Stomach (tissue), 19 donors: ENCODE results near the gene UBALD1. TPM values are rescaled to one million over a fixed set of nuclear protein-coding genes. Genes with fewer than 3 reads are reported as not detected.

Source experiments
- DNase-seq, 2 donors: peaks; one replicate each; pipeline versions ENCODE4 v3.0.0 to v3.0.0-alpha.2; 2013 to 2019
- H3K27ac ChIP-seq, 5 donors: fragments of 200-600 bp in 4 of 5; sonication (generic) in 4 of 5; one replicate each; pipeline ENCODE4 v1.5.1; 2013 to 2019; ENCODE audit warnings: mild to moderate bottlenecking in 1 of 5, moderate library complexity in 1 of 5
- H3K27me3 ChIP-seq, 3 donors: fragments of 200-600 bp; sonication (generic); one replicate each; pipeline ENCODE4 v1.5.1; 2017 to 2019; ENCODE audit warnings: mixed run types in 1 of 3
- H3K36me3 ChIP-seq, 4 donors: fragments of 200-600 bp; sonication (generic); 1 replicate in 3 of 4; 2 replicates in 1 of 4; pipeline ENCODE4 v1.5.1; 2016 to 2019
- H3K4me1 ChIP-seq, 4 donors: fragments of 200-600 bp; sonication (generic); one replicate each; pipeline ENCODE4 v1.5.1; 2016 to 2019
- H3K4me3 ChIP-seq, 4 donors: fragments of 200-600 bp; sonication (generic) in 3 of 4; one replicate each; pipeline ENCODE4 v1.5.1; 2016 to 2019; ENCODE audit warnings: mild to moderate bottlenecking in 1 of 4
- H3K9me3 ChIP-seq, 4 donors: fragments of 200-600 bp; sonication (generic); one replicate each; pipeline ENCODE4 v1.5.1; 2016 to 2019
- CTCF ChIP-seq, 7 experiments: fragments of 450-650 bp in 4 of 7; fragments of 200-600 bp in 3 of 7; sonication (generic) in 3 of 7; IDR thresholded peaks; one replicate each; pipeline ENCODE4 v1.5.1; 2016 to 2019; ENCODE audit warnings: antibody characterized with exemption in 7 of 7, control low read depth in 2 of 7, mild to moderate bottlenecking in 1 of 7
- EP300 ChIP-seq: sonication (generic); formaldehyde crosslinking; IDR thresholded peaks from one replicate; pipeline ENCODE4 v1.6.1; 2017; ENCODE audit warnings: antibody characterized with exemption
- POLR2A ChIP-seq, 4 donors: fragments of 450-650 bp; IDR thresholded peaks; one replicate each; pipeline ENCODE4 v1.6.1; 2016; ENCODE audit warnings: antibody characterized with exemption in 4 of 4, control low read depth in 2 of 4, mild to moderate bottlenecking in 1 of 4, moderate library complexity in 1 of 4
- POLR2AphosphoS5 ChIP-seq, 3 donors: sonication (generic); formaldehyde crosslinking; IDR thresholded peaks; one replicate each; pipeline ENCODE4 v1.6.1; 2016; ENCODE audit warnings: antibody characterized with exemption in 3 of 3
- WGBS, 5 donors: extraction: QIAGEN DNeasy Blood & Tissue Kit in 3 of 5; methylation state at CpG; one replicate each; pipeline versions ENCODE4 v1.1.5 to v1.1.7; 2013 to 2018; 5-methylcytosine and 5-hydroxymethylcytosine counted together
- intact Hi-C: fragments of 100-400 bp; cut with DNase I; formaldehyde crosslinking; loops from one replicate; pipeline ENCODE4 v1.15.1; 2023; ENCODE audit warnings: low total_unique reads
- long read RNA-seq, 10 donors: transcript quantifications; one replicate each; lab custom pipeline, GENCODE V29; 2026
- polyA plus RNA-seq, 3 donors: library from polyadenylated mRNA; stranded (reverse); fragments of 200-250 nt; gene quantifications; one replicate each; pipeline ENCODE4 v1.2.3, GENCODE V29; 2013
- total RNA-seq, 5 donors: library from RNA; depleted of rRNA; stranded (reverse); fragments of >200 nt; gene quantifications; one replicate each; pipeline versions ENCODE4 v1.1.0 to v1.2.3, GENCODE V29; 2014 to 2016
- donor health status: healthy with polysubstance abuse.
- donor health status: Bipolar disorder and iron deficiency.
- donor health status: healthy.

UBALD1 gene
- total RNA-seq (10 to 100 TPM in 2 of 5 donors, 1 to 10 TPM in 2, under 1 TPM in 1; 0.58 to 77.2 (median 6.8) TPM), polyA plus RNA-seq (10 to 100 TPM; 17.2 to 41.3 (median 31.9) TPM)
- long read RNA-seq, donor 1, partial matches to known transcripts, result 0 of 8 reads
- long read RNA-seq, donor 1, other reads (novel, unspliced or antisense), result 0 of 8 reads
- long read RNA-seq, donor 2, transcript UBALD1-201 (3 exons, 1,413 nt), result major isoform, 14 of 18 reads
- long read RNA-seq, donor 2, partial matches to known transcripts, result 0 of 18 reads
- long read RNA-seq, donor 2, other reads (novel, unspliced or antisense), result 0 of 18 reads
- long read RNA-seq, donor 3, transcript UBALD1-201 (3 exons, 1,413 nt), result major isoform, 10 of 20 reads
- long read RNA-seq, donor 3, transcript UBALD1-205 (1 exons, 2,641 nt), result major isoform, 10 of 20 reads
- long read RNA-seq, donor 3, partial matches to known transcripts, result 0 of 20 reads
- long read RNA-seq, donor 3, other reads (novel, unspliced or antisense), result 0 of 20 reads
- long read RNA-seq, donor 4, partial matches to known transcripts, result 0 of 1 reads
- long read RNA-seq, donor 4, other reads (novel, unspliced or antisense), result 0 of 1 reads
- long read RNA-seq, donor 5, transcript UBALD1-201 (3 exons, 1,413 nt), result minor isoform, 10 of 22 reads
- long read RNA-seq, donor 5, transcript UBALD1-205 (1 exons, 2,641 nt), result major isoform, 11 of 22 reads
- long read RNA-seq, donor 5, partial matches to known transcripts, result 0 of 22 reads
- long read RNA-seq, donor 5, other reads (novel, unspliced or antisense), result 0 of 22 reads
- long read RNA-seq, donor 6, transcript UBALD1-201 (3 exons, 1,413 nt), result major isoform, 17 of 36 reads
- long read RNA-seq, donor 6, transcript UBALD1-205 (1 exons, 2,641 nt), result minor isoform, 14 of 36 reads
- long read RNA-seq, donor 6, partial matches to known transcripts, result 0 of 36 reads
- long read RNA-seq, donor 6, other reads (novel, unspliced or antisense), result 0 of 36 reads
- long read RNA-seq, donor 7, transcript UBALD1-201 (3 exons, 1,413 nt), result major isoform, 10 of 18 reads
- long read RNA-seq, donor 7, transcript UBALD1-205 (1 exons, 2,641 nt), result minor isoform, 5 of 18 reads
- long read RNA-seq, donor 7, partial matches to known transcripts, result 0 of 18 reads
- long read RNA-seq, donor 7, other reads (novel, unspliced or antisense), result 0 of 18 reads
- long read RNA-seq, donor 8, transcript UBALD1-205 (1 exons, 2,641 nt), result minor isoform, 5 of 14 reads
- long read RNA-seq, donor 8, transcript UBALD1-201 (3 exons, 1,413 nt), result major isoform, 9 of 14 reads
- long read RNA-seq, donor 8, partial matches to known transcripts, result 0 of 14 reads
- long read RNA-seq, donor 8, other reads (novel, unspliced or antisense), result 0 of 14 reads
- long read RNA-seq, donor 9, transcript UBALD1-205 (1 exons, 2,641 nt), result minor isoform, 7 of 16 reads
- long read RNA-seq, donor 9, transcript UBALD1-201 (3 exons, 1,413 nt), result major isoform, 8 of 16 reads
- long read RNA-seq, donor 9, partial matches to known transcripts, result 0 of 16 reads
- long read RNA-seq, donor 9, other reads (novel, unspliced or antisense), result 0 of 16 reads
- long read RNA-seq, donor 10, partial matches to known transcripts, result 0 of 5 reads
- long read RNA-seq, donor 10, other reads (novel, unspliced or antisense), result 0 of 5 reads

- 6 to 20% (median 9%) methylated on average over 13 to 100 of the region's 100 CpGs for WGBS, 5 donors
- Histone ChIP-seq H3K9me3 (no peaks in the 10 kb centered on the region), H3K4me3 (peak within 1 kb of the TSS; percentile 92 to 100 (median 96)), H3K27me3 (no peaks in the 10 kb centered on the region), H3K36me3 (peaks cover 0 to 12% (median 9%) of the 10 kb centered on the region in 4 donors), H3K27ac (peak within 1 kb of the TSS; percentile 88 to 99 (median 99)), H3K4me1 (peaks cover 56 to 82% (median 76%) of the 10 kb centered on the region in 4 donors)
- peak; percentile 94 to 97 for DNase-seq
- no peak for TF ChIP-seq EP300
- peak; percentile 97 to 99 (median 98) for TF ChIP-seq POLR2AphosphoS5 (IDR thresholded peaks at IDR 0.05)
- TF ChIP-seq POLR2A (IDR thresholded peaks at IDR 0.05), result peak in 2 of 4 donors; percentile 41 to 78
- TF ChIP-seq CTCF (IDR thresholded peaks at IDR 0.05), result no peak
- intact Hi-C loops, result no loop called here
Measured at GRCh38 chr16:4614571-4615383, at the start of gene UBALD1. Gene UBALD1, minus strand, starts transcription at chr16:4614888. Its CDS starts 91 bp downstream, at chr16:4614797.

- peak; percentile 45 to 61 for DNase-seq
- Histone ChIP-seq H3K27me3 (no peaks in the 10 kb centered on the region), H3K4me3 (no peak overlapping the region), H3K4me1 (peaks cover 46 to 72% (median 56%) of the 10 kb centered on the region in 4 donors), H3K27ac (peak overlapping the region; percentile 65 to 85 (median 77)), H3K9me3 (no peaks in the 10 kb centered on the region), H3K36me3 (peaks cover 33 to 78% (median 67%) of the 10 kb centered on the region in 4 donors)
- 59 to 78% (median 60%) methylated on average over 25 of the region's 25 CpGs for WGBS, 5 donors
- intact Hi-C loops, result no loop called here
- TF ChIP-seq POLR2A (IDR thresholded peaks at IDR 0.05), result no peak
- TF ChIP-seq POLR2AphosphoS5 (IDR thresholded peaks at IDR 0.05), result no peak
- no peak for TF ChIP-seq EP300
- no peak for TF ChIP-seq CTCF (IDR thresholded peaks at IDR 0.05)
Measured at GRCh38 chr16:4663777-4664465, 49.2 kb upstream of the UBALD1 start.

GRCh38 chr16:4663465-4663776 lies 48.7 kb upstream of the UBALD1 start:
- WGBS, 5 donors, result 68 to 83% (median 75%) methylated on average over 5 of the region's 5 CpGs
- no peak for TF ChIP-seq POLR2AphosphoS5 (IDR thresholded peaks at IDR 0.05)
- TF ChIP-seq POLR2A (IDR thresholded peaks at IDR 0.05), result no peak
- no peak for TF ChIP-seq EP300
- TF ChIP-seq CTCF (IDR thresholded peaks at IDR 0.05), result no peak
- intact Hi-C loops, result no loop called here
- Histone ChIP-seq H3K4me1 (peaks cover 46 to 73% (median 56%) of the 10 kb centered on the region in 4 donors), H3K9me3 (no peaks in the 10 kb centered on the region), H3K27me3 (no peaks in the 10 kb centered on the region), H3K4me3 (no peak overlapping the region), H3K36me3 (peaks cover 33 to 78% (median 67%) of the 10 kb centered on the region in 4 donors), H3K27ac (peak overlapping the region; percentile 65 to 85 (median 77))
- no peak for DNase-seq
